Measurements from ENCODE around the gene CYB5A. TPM values are rescaled to one million over a fixed set of nuclear protein-coding genes. Genes with fewer than 3 reads are reported as not detected.

Gene CYB5A
- total RNA-seq, 1 donor from 2014 or later, result 105 TPM

DNA sequence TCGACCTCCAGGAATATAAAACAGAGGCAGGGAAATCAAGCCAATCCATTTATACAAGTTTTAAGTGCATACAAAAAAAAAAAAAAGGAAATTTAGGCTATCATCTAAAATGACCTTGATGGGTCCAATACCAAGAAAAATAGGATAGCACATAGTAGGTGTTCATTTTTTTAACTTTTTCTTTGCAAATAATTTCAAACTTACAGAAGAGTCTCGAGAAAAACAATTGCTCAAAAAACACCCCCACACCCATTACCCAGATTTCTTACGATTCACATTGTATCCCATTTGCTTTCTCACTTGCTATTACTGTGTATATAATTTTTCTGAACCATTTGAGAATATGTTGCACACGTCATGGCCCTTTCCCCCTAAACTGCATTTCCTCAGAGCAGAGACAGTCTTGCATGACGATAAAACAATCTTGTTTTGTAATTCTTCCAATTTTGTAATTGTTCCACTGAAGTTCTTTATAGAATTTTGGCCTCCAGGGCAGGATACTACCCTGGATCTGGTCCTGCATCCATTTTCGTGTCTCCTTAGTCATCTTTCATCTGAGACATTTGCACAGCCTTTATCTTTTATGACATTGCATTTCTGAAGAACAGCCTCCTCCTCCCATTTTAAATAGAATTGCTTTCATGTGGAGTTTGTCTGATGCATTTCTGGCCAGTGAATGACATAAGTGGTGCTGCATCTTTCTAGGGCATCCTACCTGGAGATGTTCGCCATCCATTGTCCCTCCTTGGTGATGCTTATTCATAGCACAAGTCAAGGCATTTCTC lies 68.9 kb downstream of the CYB5A start:
- Histone ChIP-seq H3K4me3 (no peak overlapping the region), H3K4me1 (no peaks in the 10 kb centered on the region), H3K27ac (replicated peaks) (no peak overlapping the region), H3K27me3 (ENCODE audit: low read depth) (no peaks in the 10 kb centered on the region), H3K9me3 (replicated peaks) (no peaks in the 10 kb centered on the region), H3K36me3 (no peaks in the 10 kb centered on the region)
- DNase-seq, result no peak
- TF ChIP-seq, protein P1, sequence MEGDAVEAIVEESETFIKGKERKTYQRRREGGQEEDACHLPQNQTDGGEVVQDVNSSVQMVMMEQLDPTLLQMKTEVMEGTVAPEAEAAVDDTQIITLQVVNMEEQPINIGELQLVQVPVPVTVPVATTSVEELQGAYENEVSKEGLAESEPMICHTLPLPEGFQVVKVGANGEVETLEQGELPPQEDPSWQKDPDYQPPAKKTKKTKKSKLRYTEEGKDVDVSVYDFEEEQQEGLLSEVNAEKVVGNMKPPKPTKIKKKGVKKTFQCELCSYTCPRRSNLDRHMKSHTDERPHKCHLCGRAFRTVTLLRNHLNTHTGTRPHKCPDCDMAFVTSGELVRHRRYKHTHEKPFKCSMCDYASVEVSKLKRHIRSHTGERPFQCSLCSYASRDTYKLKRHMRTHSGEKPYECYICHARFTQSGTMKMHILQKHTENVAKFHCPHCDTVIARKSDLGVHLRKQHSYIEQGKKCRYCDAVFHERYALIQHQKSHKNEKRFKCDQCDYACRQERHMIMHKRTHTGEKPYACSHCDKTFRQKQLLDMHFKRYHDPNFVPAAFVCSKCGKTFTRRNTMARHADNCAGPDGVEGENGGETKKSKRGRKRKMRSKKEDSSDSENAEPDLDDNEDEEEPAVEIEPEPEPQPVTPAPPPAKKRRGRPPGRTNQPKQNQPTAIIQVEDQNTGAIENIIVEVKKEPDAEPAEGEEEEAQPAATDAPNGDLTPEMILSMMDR (IDR thresholded peaks at IDR 0.05; ENCODE audit: borderline replicate concordance), result no peak
- intact Hi-C loops (cut with micrococcal nuclease), result no loop called here

DNA sequence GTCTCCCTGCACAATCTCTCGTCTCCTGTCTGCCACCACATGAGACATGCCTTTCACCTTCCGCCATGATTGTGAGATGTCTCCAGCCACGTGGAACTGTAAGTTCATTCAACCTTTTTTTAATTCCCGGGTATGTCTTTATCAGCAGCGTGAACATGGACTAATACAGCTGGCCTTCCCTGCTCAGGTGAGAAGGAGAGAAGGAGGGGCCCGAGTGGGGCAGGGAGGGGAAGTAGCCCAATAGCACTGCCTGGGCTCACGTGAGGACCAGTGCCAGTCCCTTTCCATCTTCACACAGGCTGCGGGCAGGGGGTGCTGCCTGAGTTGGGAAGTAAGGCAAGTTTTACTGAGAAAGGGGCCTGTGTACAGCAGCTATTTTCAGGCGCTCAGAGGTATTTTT lies 70.7 kb downstream of the CYB5A start:
- TF ChIP-seq, protein P1 (IDR thresholded peaks at IDR 0.05; ENCODE audit: borderline replicate concordance), result no peak
- intact Hi-C loops (cut with micrococcal nuclease), result no loop called here
- Histone ChIP-seq H3K9me3 (replicated peaks) (no peaks in the 10 kb centered on the region), H3K4me1 (no peaks in the 10 kb centered on the region), H3K27ac (replicated peaks) (no peak overlapping the region), H3K4me3 (no peak overlapping the region), H3K27me3 (ENCODE audit: low read depth) (no peaks in the 10 kb centered on the region), H3K36me3 (no peaks in the 10 kb centered on the region)
- DNase-seq, result no peak

DNA sequence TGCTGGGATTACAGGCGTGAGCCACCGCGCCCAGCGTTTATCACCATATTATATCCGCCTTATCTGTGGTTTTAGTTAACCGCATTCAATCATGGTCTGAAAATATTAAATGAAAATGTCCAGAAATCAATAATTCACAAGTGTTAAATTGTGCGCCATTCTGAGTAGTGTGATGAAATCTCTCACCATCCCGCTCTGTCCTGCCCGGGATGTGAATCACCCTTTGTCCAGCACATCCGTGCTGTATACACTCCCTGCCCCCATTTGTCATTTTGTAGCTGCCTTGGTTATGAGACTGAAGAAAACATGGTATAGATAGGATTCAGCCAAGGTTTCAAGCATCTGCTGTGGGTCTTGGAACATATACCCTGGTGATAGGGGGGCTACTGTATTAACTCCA lies 72.7 kb downstream of the CYB5A start:
- TF ChIP-seq, protein P1 (IDR thresholded peaks at IDR 0.05; ENCODE audit: borderline replicate concordance), result no peak
- DNase-seq, result no peak
- no peaks in the 10 kb centered on the region for H3K4me1 ChIP-seq
- H3K27ac ChIP-seq (replicated peaks), result no peak overlapping the region
- H3K9me3 ChIP-seq (replicated peaks), result no peaks in the 10 kb centered on the region
- peaks cover 10% of the 10 kb centered on the region for H3K27me3 ChIP-seq (ENCODE audit: low read depth)
- no peaks in the 10 kb centered on the region for H3K36me3 ChIP-seq
- intact Hi-C loops (cut with micrococcal nuclease), result no loop called here
- no peak overlapping the region for H3K4me3 ChIP-seq

DNA sequence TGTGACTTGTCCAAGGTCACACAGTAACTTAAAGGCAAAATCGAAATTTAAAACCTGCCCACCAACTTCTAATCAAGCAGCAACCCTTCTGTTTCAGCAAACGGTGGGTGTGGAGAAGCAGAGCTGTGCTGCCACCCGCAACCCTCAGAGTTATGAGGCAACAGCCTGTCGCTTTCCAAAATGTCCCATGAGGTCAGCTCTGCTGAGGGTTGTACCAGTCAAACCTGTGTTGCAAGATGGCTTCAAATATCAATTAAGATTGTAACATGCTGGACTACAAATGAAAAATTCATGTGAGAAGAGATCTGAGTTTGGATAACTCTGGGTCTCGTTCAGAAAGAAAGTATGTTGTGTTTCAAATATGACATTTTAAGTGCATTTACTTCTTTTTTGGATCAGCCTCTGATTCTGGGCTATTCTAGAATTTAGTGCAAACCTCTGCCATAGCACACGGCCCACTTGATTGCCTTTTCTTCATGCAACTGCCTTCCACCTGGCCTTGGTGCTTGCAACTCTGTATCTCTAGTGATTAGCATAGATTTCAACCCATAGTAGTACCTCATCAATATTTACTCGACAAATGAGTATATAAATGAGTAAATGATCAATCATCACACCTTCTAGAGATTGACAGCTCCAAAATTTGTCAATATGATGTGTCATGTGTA lies 74.2 kb downstream of the CYB5A start:
- intact Hi-C loops (cut with micrococcal nuclease), result no loop called here
- Histone ChIP-seq H3K27me3 (ENCODE audit: low read depth) (peaks cover 16% of the 10 kb centered on the region), H3K27ac (replicated peaks) (no peak overlapping the region), H3K36me3 (no peaks in the 10 kb centered on the region), H3K4me1 (no peaks in the 10 kb centered on the region), H3K4me3 (no peak overlapping the region), H3K9me3 (replicated peaks) (no peaks in the 10 kb centered on the region)
- TF ChIP-seq, protein P1 (IDR thresholded peaks at IDR 0.05; ENCODE audit: borderline replicate concordance), result no peak
- no peak for DNase-seq

DNA sequence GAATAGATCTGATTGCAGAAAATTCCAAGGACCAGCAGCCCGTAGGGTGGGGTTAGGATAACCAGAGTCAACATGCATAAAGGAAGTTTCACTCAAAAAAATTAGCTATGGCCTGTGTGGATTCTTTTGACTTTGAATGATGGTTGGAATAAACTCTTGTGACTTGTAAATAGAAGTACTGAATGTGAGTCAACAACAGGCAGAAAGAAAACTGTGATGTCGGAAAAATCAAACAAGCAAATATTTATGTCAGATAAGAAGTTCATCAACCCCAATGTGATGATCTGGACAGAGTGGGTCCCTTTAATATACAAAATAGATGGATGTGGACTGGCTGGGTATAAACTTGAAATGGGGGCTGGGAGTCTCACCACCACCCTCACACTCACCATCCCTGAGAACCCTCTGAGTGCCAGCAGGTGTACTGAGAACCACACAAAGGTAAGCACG lies 75.1 kb downstream of the CYB5A start:
- no peaks in the 10 kb centered on the region for H3K9me3 ChIP-seq (replicated peaks)
- intact Hi-C loops (cut with micrococcal nuclease), result no loop called here
- DNase-seq, result no peak
- no peak overlapping the region for H3K27ac ChIP-seq (replicated peaks)
- H3K36me3 ChIP-seq, result no peaks in the 10 kb centered on the region
- no peak overlapping the region for H3K4me3 ChIP-seq
- H3K4me1 ChIP-seq, result no peaks in the 10 kb centered on the region
- TF ChIP-seq, protein P1 (IDR thresholded peaks at IDR 0.05; ENCODE audit: borderline replicate concordance), result no peak
- H3K27me3 ChIP-seq (ENCODE audit: low read depth), result peaks cover 16% of the 10 kb centered on the region
